Measurements from ENCODE around the gene CMTM7.
"Not testable (repeated sequence)": the region's sequence is repeated elsewhere in the genome, so short reads cannot be mapped to it uniquely, and the experiment has no call there.

CMTM7 gene

GRCh38 chr3:32462191-32462986 lies 70.7 kb downstream of the CMTM7 start:
- DNase-seq, result not testable (repeated sequence)

GRCh38 chr3:32463415-32463814 lies 71.8 kb downstream of the CMTM7 start:
- DNase-seq, result not testable (repeated sequence)

GRCh38 chr3:32464726-32465125 lies 73.1 kb downstream of the CMTM7 start:
- not testable (repeated sequence) for DNase-seq

- DNase-seq, result not testable (repeated sequence)
Observed at GRCh38 chr3:32466808-32467207, 75.2 kb downstream of the CMTM7 start.

- no peak for DNase-seq
Observed at GRCh38 chr3:32467333-32468070, 75.8 kb downstream of the CMTM7 start.

GRCh38 chr3:32469151-32469874 lies 77.7 kb downstream of the CMTM7 start:
- no peak for DNase-seq

- DNase-seq, result no peak
Observed at GRCh38 chr3:32470362-32470761, 78.7 kb downstream of the CMTM7 start.

GRCh38 chr3:32471246-32471645 lies 79.6 kb downstream of the CMTM7 start:
- no peak for DNase-seq

GRCh38 chr3:32472151-32472550 lies 80.5 kb downstream of the CMTM7 start:
- not testable (repeated sequence) for DNase-seq

GRCh38 chr3:32474201-32474600 lies 82.5 kb downstream of the CMTM7 start:
- no peak for DNase-seq

GRCh38 chr3:32480604-32481003 lies 89.0 kb downstream of the CMTM7 start:
- DNase-seq, result no peak

- DNase-seq, result no peak
Observed at GRCh38 chr3:32481791-32482631, 90.4 kb downstream of the CMTM7 start.

- no peak for DNase-seq
Observed at GRCh38 chr3:32482693-32483092, 91.0 kb downstream of the CMTM7 start.

- no peak for DNase-seq
Observed at GRCh38 chr3:32483772-32484171, 92.1 kb downstream of the CMTM7 start.

GRCh38 chr3:32484436-32484835 lies 92.8 kb downstream of the CMTM7 start:
- no peak for DNase-seq

GRCh38 chr3:32487781-32488473 lies 96.3 kb downstream of the CMTM7 start:
- no peak for DNase-seq

GRCh38 chr3:32488474-32489008 lies 96.9 kb downstream of the CMTM7 start:
- no peak for DNase-seq

- no peak for DNase-seq
Observed at GRCh38 chr3:32492684-32493436, 101.2 kb downstream of the CMTM7 start.

GRCh38 chr3:32493437-32494414 lies 102.1 kb downstream of the CMTM7 start:
- no peak for DNase-seq

- DNase-seq, result no peak
Observed at GRCh38 chr3:32495085-32495484, 103.4 kb downstream of the CMTM7 start.

All from NCI-H1048 (cell line).